ENCODE results near the gene PGA5. TPM values are rescaled to one million over a fixed set of nuclear protein-coding genes. Genes with fewer than 3 reads are reported as not detected.

Gene PGA5
- total RNA-seq, 1 donor from 2014 or later = 0.79 TPM

DNA sequence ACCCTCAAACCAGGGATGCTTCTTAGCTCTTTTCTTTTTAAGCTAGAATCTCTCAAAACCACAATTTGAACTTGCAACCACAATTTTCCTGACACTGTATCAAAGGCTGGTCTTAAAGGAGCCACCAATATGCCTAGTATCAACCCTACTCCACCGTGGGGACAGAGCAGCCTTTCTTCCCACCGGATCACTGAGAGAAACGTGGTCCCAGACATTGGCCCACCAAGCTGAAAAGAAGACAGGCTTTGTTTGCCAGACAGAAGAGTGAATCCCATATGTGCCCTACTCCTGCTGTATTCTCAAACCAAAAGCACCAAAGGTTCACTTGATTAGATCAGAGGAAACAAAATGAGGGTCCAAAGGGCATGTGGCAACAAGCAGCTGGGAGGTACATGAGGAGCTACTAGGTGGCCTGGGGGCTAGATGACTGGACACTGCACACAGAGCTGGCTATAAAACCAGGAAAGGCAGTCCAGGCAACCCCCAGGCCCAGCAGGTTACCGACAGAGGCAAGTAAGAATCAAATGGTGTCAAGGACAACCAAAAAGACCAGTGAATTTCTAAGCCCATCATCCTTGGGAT is 57.8 kb downstream of the PGA5 start:
- peaks cover 80% of the 10 kb centered on the region for H4K20me1 ChIP-seq (ENCODE audit: insufficient read depth, low read length)
- H3K4me2 ChIP-seq (ENCODE audit: low read length) = peak overlapping the region; percentile 65
- H3K79me2 ChIP-seq (ENCODE audit: insufficient read depth, low read length) = no peaks in the 10 kb centered on the region
- H2AFZ ChIP-seq (ENCODE audit: low read depth, low read length) = no peak overlapping the region
- Mint-ChIP-seq H3K9me3 (ENCODE audit: unreplicated experiment) (no peaks in the 10 kb centered on the region), H3K4me1 (ENCODE audit: low read depth, unreplicated experiment) (peaks cover 27% of the 10 kb centered on the region), H3K4me3 (ENCODE audit: unreplicated experiment) (no peak overlapping the region), H3K36me3 (ENCODE audit: low read depth, unreplicated experiment) (peaks cover 29% of the 10 kb centered on the region), H3K27ac (ENCODE audit: unreplicated experiment) (no peak overlapping the region), H3K27me3 (ENCODE audit: low read depth, unreplicated experiment) (no peaks in the 10 kb centered on the region)
- H3K27me3 ChIP-seq (ENCODE audit: insufficient read depth, low read length) = peaks cover 13% of the 10 kb centered on the region
- no peak overlapping the region for H3K27ac ChIP-seq (ENCODE audit: low read depth, low read length)
- H3K4me3 ChIP-seq (ENCODE audit: insufficient read depth, low read depth, low read length) = no peak overlapping the region
- H3K9ac ChIP-seq (ENCODE audit: low read length) = peak overlapping the region; percentile 4
- TF ChIP-seq, protein P1, sequence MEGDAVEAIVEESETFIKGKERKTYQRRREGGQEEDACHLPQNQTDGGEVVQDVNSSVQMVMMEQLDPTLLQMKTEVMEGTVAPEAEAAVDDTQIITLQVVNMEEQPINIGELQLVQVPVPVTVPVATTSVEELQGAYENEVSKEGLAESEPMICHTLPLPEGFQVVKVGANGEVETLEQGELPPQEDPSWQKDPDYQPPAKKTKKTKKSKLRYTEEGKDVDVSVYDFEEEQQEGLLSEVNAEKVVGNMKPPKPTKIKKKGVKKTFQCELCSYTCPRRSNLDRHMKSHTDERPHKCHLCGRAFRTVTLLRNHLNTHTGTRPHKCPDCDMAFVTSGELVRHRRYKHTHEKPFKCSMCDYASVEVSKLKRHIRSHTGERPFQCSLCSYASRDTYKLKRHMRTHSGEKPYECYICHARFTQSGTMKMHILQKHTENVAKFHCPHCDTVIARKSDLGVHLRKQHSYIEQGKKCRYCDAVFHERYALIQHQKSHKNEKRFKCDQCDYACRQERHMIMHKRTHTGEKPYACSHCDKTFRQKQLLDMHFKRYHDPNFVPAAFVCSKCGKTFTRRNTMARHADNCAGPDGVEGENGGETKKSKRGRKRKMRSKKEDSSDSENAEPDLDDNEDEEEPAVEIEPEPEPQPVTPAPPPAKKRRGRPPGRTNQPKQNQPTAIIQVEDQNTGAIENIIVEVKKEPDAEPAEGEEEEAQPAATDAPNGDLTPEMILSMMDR (IDR thresholded peaks at IDR 0.05; ENCODE audit: insufficient read depth, low read depth, low read length) = no peak
- no peak for TF ChIP-seq EZH2 (IDR thresholded peaks at IDR 0.05; ENCODE audit: insufficient read depth, low read length)
- H3K4me1 ChIP-seq (ENCODE audit: insufficient read depth, low read length) = peaks cover 44% of the 10 kb centered on the region
- no peaks in the 10 kb centered on the region for H3K9me3 ChIP-seq (ENCODE audit: insufficient read depth, low read depth, low read length)
- peaks cover 39% of the 10 kb centered on the region for H3K36me3 ChIP-seq (ENCODE audit: insufficient read depth, low read length)
- FAIRE-seq (no peak), DNase-seq (ENCODE audit: low read depth) (no peak)

Other genes starting within 250 kb of the PGA5 start
- gene CD5, start 138.7 kb upstream of the PGA5 start, total RNA-seq = not detected in 2 replicates
- 13.5 and 18.1 TPM in 2 replicates for gene VPS37C, start 79.7 kb upstream of the PGA5 start, total RNA-seq
- 0.43 TPM in 1 of 2 replicates, not detected in the other for gene PGA3, start 37.7 kb upstream of the PGA5 start, total RNA-seq
- 0.79 and 0.86 TPM in 2 replicates for gene PGA4, start 18.8 kb upstream of the PGA5 start, total RNA-seq
- 12.2 and 17.7 TPM in 2 replicates for gene VWCE, start 54.1 kb downstream of the PGA5 start, total RNA-seq
- gene DDB1, start 91.9 kb downstream of the PGA5 start, total RNA-seq = 222 and 251 TPM in 2 replicates
- 23.8 and 23.9 TPM in 2 replicates for gene TKFC, start 92.1 kb downstream of the PGA5 start, total RNA-seq
- 26.4 and 29.2 TPM in 2 replicates for gene CYB561A3, start 120.7 kb downstream of the PGA5 start, total RNA-seq
- 32.9 and 36.8 TPM in 2 replicates for gene TMEM138, start 121.2 kb downstream of the PGA5 start, total RNA-seq
- 7.8 and 8.3 TPM in 2 replicates for gene TMEM216, start 151.4 kb downstream of the PGA5 start, total RNA-seq
- gene CPSF7, start 188.8 kb downstream of the PGA5 start, total RNA-seq = 56.3 and 63.2 TPM in 2 replicates
- 35.5 and 38.8 TPM in 2 replicates for gene SDHAF2, start 188.9 kb downstream of the PGA5 start, total RNA-seq

Data from astrocyte (in vitro differentiated cells and primary cell).